Measurements from ENCODE around the gene TACC2. TPM values are rescaled to one million over a fixed set of nuclear protein-coding genes. Genes with fewer than 3 reads are reported as not detected.

TACC2 gene
- total RNA-seq, 3 donors from 2014 or later: 26.1 to 30.5 (median 28.5) TPM

- peak; percentile 85 to 88 for DNase-seq (ENCODE audit: low spot score in 2 of 2)
- TF ChIP-seq POLR2AphosphoS5 (IDR thresholded peaks at IDR 0.05) (peak in 2 of 3 donors; percentile 47 to 76), CTCF (IDR thresholded peaks at IDR 0.05) (peak; percentile 56 to 84 (median 82)), POLR2A (IDR thresholded peaks at IDR 0.05) (no peak)
- H3K9me3 ChIP-seq: no peaks in the 10 kb centered on the region
- no peak overlapping the region for H3K4me3 ChIP-seq
- no peaks in the 10 kb centered on the region for H3K36me3 ChIP-seq
- intact Hi-C loops (cut with DNase I; ENCODE audit: low total_unique reads): loop anchor here (5.0 kb wide), 1 partner anchor 61 kb away; no protein-coding TSS in a partner anchor
- no peaks in the 10 kb centered on the region for H3K27me3 ChIP-seq
- peak overlapping the region; percentile 69 to 71 for H3K27ac ChIP-seq
- H3K4me1 ChIP-seq: peaks cover 0 to 3% of the 10 kb centered on the region in 2 donors
These were observed 62.8 kb downstream of the TACC2 start for GRCh38 chr10:122051609-122052385.

GRCh38 chr10:122052701-122053100 lies 63.7 kb downstream of the TACC2 start:
- Histone ChIP-seq H3K9me3 (no peaks in the 10 kb centered on the region), H3K4me1 (peaks cover 0 to 3% of the 10 kb centered on the region in 2 donors), H3K36me3 (no peaks in the 10 kb centered on the region), H3K4me3 (no peak overlapping the region), H3K27me3 (no peaks in the 10 kb centered on the region), H3K27ac (peak overlapping the region in 1 of 2 donors; percentile 69)
- intact Hi-C loops (cut with DNase I; ENCODE audit: low total_unique reads): loop anchor here (5.0 kb wide), 1 partner anchor 60 kb away; no protein-coding TSS in a partner anchor
- TF ChIP-seq POLR2AphosphoS5 (IDR thresholded peaks at IDR 0.05) (no peak), CTCF (IDR thresholded peaks at IDR 0.05) (no peak), POLR2A (IDR thresholded peaks at IDR 0.05) (no peak)
- DNase-seq (ENCODE audit: low spot score in 2 of 2): no peak

GRCh38 chr10:122053314-122053713 lies 64.4 kb downstream of the TACC2 start:
- Histone ChIP-seq H3K27me3 (no peaks in the 10 kb centered on the region), H3K27ac (peak overlapping the region in 1 of 2 donors; percentile 69), H3K9me3 (no peaks in the 10 kb centered on the region), H3K4me1 (peaks cover 0 to 3% of the 10 kb centered on the region in 2 donors), H3K4me3 (no peak overlapping the region), H3K36me3 (no peaks in the 10 kb centered on the region)
- no peak for DNase-seq (ENCODE audit: low spot score in 2 of 2)
- TF ChIP-seq CTCF (IDR thresholded peaks at IDR 0.05) (no peak), POLR2A (IDR thresholded peaks at IDR 0.05) (no peak), POLR2AphosphoS5 (IDR thresholded peaks at IDR 0.05) (no peak)
- intact Hi-C loops (cut with DNase I; ENCODE audit: low total_unique reads): loop anchor here (5.0 kb wide), 1 partner anchor 59 kb away; no protein-coding TSS in a partner anchor

- intact Hi-C loops (cut with DNase I; ENCODE audit: low total_unique reads): loop anchor here (5.0 kb wide), 1 partner anchor 58 kb away; no protein-coding TSS in a partner anchor
- H3K27ac ChIP-seq: peak overlapping the region; percentile 62 to 69
- H3K4me1 ChIP-seq: peaks cover 0 to 3% of the 10 kb centered on the region in 2 donors
These were observed 65.4 kb downstream of the TACC2 start for GRCh38 chr10:122054048-122055025.

More at GRCh38 chr10:122054048-122055025, 65.4 kb downstream of the TACC2 start:
- no peaks in the 10 kb centered on the region for H3K27me3 ChIP-seq
- DNase-seq (ENCODE audit: low spot score in 2 of 2): peak in 1 of 2 donors; percentile 60
- H3K4me3 ChIP-seq: no peak overlapping the region
- TF ChIP-seq POLR2AphosphoS5 (IDR thresholded peaks at IDR 0.05): no peak
- peak; percentile 19 to 57 (median 31) for TF ChIP-seq CTCF (IDR thresholded peaks at IDR 0.05)
- H3K36me3 ChIP-seq: no peaks in the 10 kb centered on the region
- H3K9me3 ChIP-seq: no peaks in the 10 kb centered on the region
